Adrenal gland (tissue), 12 donors: ENCODE results near the gene DLGAP1. TPM values are rescaled to one million over a fixed set of nuclear protein-coding genes. Genes with fewer than 3 reads are reported as not detected.

Source experiments
- DNase-seq, 7 donors: peaks; one replicate each; pipeline ENCODE4 v3.0.0-alpha.2; 2019 to 2020
- H3K27ac ChIP-seq, 5 donors: fragments of 200-600 bp; sonication (generic) in 4 of 5; 1 replicate in 3 of 5; 2 replicates in 2 of 5; pipeline versions ENCODE4 v1.5.1 to v1.8.0; 2016 to 2020; ENCODE audit warnings: mild to moderate bottlenecking in 1 of 5
- H3K27me3 ChIP-seq: fragments of 200-600 bp; 2 replicates; pipeline ENCODE4 v1.8.0; 2021
- H3K36me3 ChIP-seq, 2 donors: fragments of 200-600 bp; replicated peaks in 1 of 2; 1 replicate in 1 of 2; 2 replicates in 1 of 2; pipeline versions ENCODE4 v1.5.1 to v1.8.0; 2018 to 2022
- H3K4me1 ChIP-seq, 2 donors: fragments of 200-600 bp; replicated peaks in 1 of 2; 1 replicate in 1 of 2; 2 replicates in 1 of 2; pipeline versions ENCODE4 v1.5.1 to v1.8.0; 2018 to 2021
- H3K4me3 ChIP-seq, 4 donors: fragments of 200-600 bp; sonication (generic) in 3 of 4; one replicate each; pipeline ENCODE4 v1.5.1; 2016 to 2018
- H3K9me3 ChIP-seq, 3 donors: fragments of 200-600 bp; sonication (generic) in 1 of 3; replicated peaks in 1 of 3; 1 replicate in 2 of 3; 2 replicates in 1 of 3; pipeline versions ENCODE4 v1.5.1 to v1.8.0; 2016 to 2021
- CTCF ChIP-seq, 6 experiments: fragments of 450-650 bp in 4 of 6; fragments of 200-600 bp in 2 of 6; sonication (generic) in 1 of 6; IDR thresholded peaks; 1 replicate in 5 of 6; 2 replicates in 1 of 6; pipeline versions ENCODE4 v1.5.1 to v1.8.0; 2016 to 2021; ENCODE audit warnings: antibody characterized with exemption in 6 of 6, mild to moderate bottlenecking in 2 of 6, moderate library complexity in 1 of 6
- POLR2A ChIP-seq, 2 donors: fragments of 450-650 bp; IDR thresholded peaks; one replicate each; pipeline ENCODE4 v1.6.1; 2017; ENCODE audit warnings: antibody characterized with exemption in 2 of 2, mild to moderate bottlenecking in 2 of 2, moderate library complexity in 1 of 2
- WGBS, 4 donors: extraction: QIAGEN DNeasy Blood & Tissue Kit in 2 of 4; methylation state at CpG; one replicate each; pipeline versions ENCODE4 v1.1.5 to v1.1.7; 2013 to 2017; 5-methylcytosine and 5-hydroxymethylcytosine counted together
- intact Hi-C, 2 donors: fragments of 100-400 bp; cut with DNase I; formaldehyde crosslinking; loops; one replicate each; pipeline versions ENCODE4 v1.14.1 to v1.15.0; 2022 to 2023
- polyA plus RNA-seq, 3 donors: library from polyadenylated mRNA; stranded (reverse); fragments of 200-250 nt in 2 of 3; fragments of 350-450 nt in 1 of 3; fragmentation: Illumina TruSeq in 1 of 3; extraction: RNeasy Lipid Tissue Mini Kit (QIAGEN cat#74804) in 1 of 3; gene quantifications; one replicate each; pipeline ENCODE4 v1.2.3, GENCODE V29; 2013 to 2014
- total RNA-seq, 9 donors: library from RNA; depleted of rRNA in 4 of 9; stranded (reverse); fragments of >200 nt in 4 of 9; fragments of 120-200 nt in 1 of 9; fragmentation: NEBNext Ultra II Directional in 1 of 9; extraction: Animal tissue kit (Norgen Biotek cat#: 25700) in 1 of 9; gene quantifications; one replicate each; pipeline versions ENCODE4 v1.1.0 to v1.2.4, GENCODE V29; 2013 to 2023
- donor health status: healthy with polysubstance abuse.
- donor health status: Bipolar disorder and iron deficiency.
- donor health status: DM: yes; HTN: yes; CAD: no.
- donor health status: DM: no; HTN: no; CAD: no.
- donor health status: DM: no; HTN: no; CAD: no.
- donor health status: DM: yes; HTN: yes; CAD: no.

Gene DLGAP1
- total and polyA plus RNA-seq, 12 donors: 1.7 to 30.9 (median 12.9) TPM

GRCh38 chr18:3830604-3831003, 624.5 kb downstream of the DLGAP1 start:
- WGBS, 4 donors: 87 to 100% (median 94%) methylated on average over 1 of the region's 1 CpG
- Histone ChIP-seq H3K4me3 (no peak overlapping the region), H3K27me3 (no peaks in the 10 kb centered on the region), H3K36me3 (no peaks in the 10 kb centered on the region), H3K9me3 (no peaks in the 10 kb centered on the region), H3K27ac (no peak overlapping the region), H3K4me1 (no peaks in the 10 kb centered on the region)
- TF ChIP-seq POLR2A (IDR thresholded peaks at IDR 0.05) (no peak), CTCF (IDR thresholded peaks at IDR 0.05) (no peak)
- intact Hi-C loops: no loop called here
- DNase-seq: no peak

GRCh38 chr18:3827236-3827845, 627.8 kb downstream of the DLGAP1 start:
- WGBS, 4 donors: 61 to 65% (median 62%) methylated on average over 6 of the region's 6 CpGs
- Histone ChIP-seq H3K9me3 (no peaks in the 10 kb centered on the region), H3K4me1 (no peaks in the 10 kb centered on the region), H3K36me3 (no peaks in the 10 kb centered on the region), H3K27me3 (no peaks in the 10 kb centered on the region), H3K27ac (no peak overlapping the region), H3K4me3 (no peak overlapping the region)
- TF ChIP-seq CTCF (IDR thresholded peaks at IDR 0.05): no peak
- TF ChIP-seq POLR2A (IDR thresholded peaks at IDR 0.05): no peak
- intact Hi-C loops: no loop called here
- no peak for DNase-seq

- no peak for DNase-seq
- no peak overlapping the region for H3K27ac ChIP-seq
- no peaks in the 10 kb centered on the region for H3K27me3 ChIP-seq
- intact Hi-C loops: no loop called here
- H3K36me3 ChIP-seq: no peaks in the 10 kb centered on the region
- no peak for TF ChIP-seq CTCF (IDR thresholded peaks at IDR 0.05)
- no peak for TF ChIP-seq POLR2A (IDR thresholded peaks at IDR 0.05)
- H3K4me3 ChIP-seq: no peak overlapping the region
- H3K9me3 ChIP-seq: no peaks in the 10 kb centered on the region
- 88 to 95% (median 92%) methylated on average over 4 of the region's 4 CpGs for WGBS, 4 donors
- H3K4me1 ChIP-seq: peaks cover 0 to 5% of the 10 kb centered on the region in 2 donors
These were observed 629.1 kb downstream of the DLGAP1 start for GRCh38 chr18:3826021-3826420.

- no peak for DNase-seq
These were observed 631.0 kb downstream of the DLGAP1 start for GRCh38 chr18:3824101-3824500.

More at GRCh38 chr18:3824101-3824500, 631.0 kb downstream of the DLGAP1 start:
- Histone ChIP-seq H3K27ac (no peak overlapping the region), H3K4me3 (no peak overlapping the region), H3K36me3 (no peaks in the 10 kb centered on the region), H3K9me3 (no peaks in the 10 kb centered on the region), H3K4me1 (peaks cover 0 to 5% of the 10 kb centered on the region in 2 donors), H3K27me3 (no peaks in the 10 kb centered on the region)
- TF ChIP-seq CTCF (IDR thresholded peaks at IDR 0.05) (no peak), POLR2A (IDR thresholded peaks at IDR 0.05) (no peak)
- intact Hi-C loops: no loop called here
